PFSK-1 (cell line): Measurements from ENCODE around the gene HOXB7.

Source experiments
- FOXP2 ChIP-seq: optimal IDR thresholded peaks from 2 replicates; pipeline ENCODE3; 2011; ENCODE audit warnings: borderline replicate concordance, control low read depth, inconsistent platforms; ENCODE audit not compliant: insufficient read depth; ENCODE audit errors: extremely low read length, extremely low read depth
- POLR2AphosphoS5 ChIP-seq: IDR thresholded peaks from 2 replicates; pipeline ENCODE4 v1.6.1; 2012; ENCODE audit warnings: low read depth, mild to moderate bottlenecking, control low read depth, low read length, moderate library complexity
- SIN3A ChIP-seq: IDR thresholded peaks from 2 replicates; pipeline ENCODE4 v1.6.1; 2012; ENCODE audit warnings: mild to moderate bottlenecking, low read length, moderate library complexity, borderline replicate concordance; ENCODE audit not compliant: insufficient read depth
- TAF1 ChIP-seq: IDR thresholded peaks from 2 replicates; pipeline ENCODE4 v1.6.1; 2012; ENCODE audit warnings: low read length, control low read depth, borderline replicate concordance; ENCODE audit not compliant: insufficient read depth
- TF ChIP-seq, protein P1 (sequence below), 2 experiments: IDR thresholded peaks; 2 replicates each; pipeline versions ENCODE4 v1.6.1 to v1.8.0; 2011 to 2012; ENCODE audit warnings: low read depth in 2 of 2, low read length in 2 of 2, control low read depth in 1 of 2, inconsistent platforms in 1 of 2, mild to moderate bottlenecking in 1 of 2, moderate library complexity in 1 of 2; ENCODE audit not compliant: insufficient read depth in 1 of 2

HOXB7 gene

DNA sequence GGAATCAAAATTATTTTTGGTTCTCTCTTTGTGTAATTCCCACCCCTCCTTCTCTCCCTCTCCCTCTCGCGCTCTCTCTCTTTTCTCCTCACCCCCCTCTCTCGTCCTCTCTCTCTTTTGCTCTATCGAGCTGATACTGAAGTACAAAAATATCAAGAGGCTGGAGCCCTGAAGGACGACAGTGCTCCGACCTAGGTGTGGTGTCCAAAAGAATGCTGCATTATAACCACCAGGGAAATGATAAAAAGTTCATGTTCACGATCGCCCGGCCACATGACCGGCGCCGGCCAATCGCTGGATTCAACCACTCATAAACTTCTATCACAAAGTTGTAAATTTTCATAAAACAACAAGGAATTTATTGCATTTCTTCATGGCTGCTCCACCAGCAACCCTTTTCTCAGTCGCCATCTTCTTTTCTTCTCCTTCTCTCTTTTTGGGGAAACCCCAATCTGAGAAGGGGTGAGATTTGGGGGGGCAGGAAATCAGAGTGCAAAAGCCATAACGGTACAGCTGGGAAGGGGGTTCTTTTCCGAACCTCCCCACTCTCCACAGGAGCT is 6.0 kb downstream of the HOXB7 start, which contains the start of gene HOXB6:
TSS of gene HOXB6 (minus strand) at position 217 of the 560 bp plus-strand sequence. CDS start 6,836 bp downstream, outside the sequence.
- TF ChIP-seq, protein P1, sequence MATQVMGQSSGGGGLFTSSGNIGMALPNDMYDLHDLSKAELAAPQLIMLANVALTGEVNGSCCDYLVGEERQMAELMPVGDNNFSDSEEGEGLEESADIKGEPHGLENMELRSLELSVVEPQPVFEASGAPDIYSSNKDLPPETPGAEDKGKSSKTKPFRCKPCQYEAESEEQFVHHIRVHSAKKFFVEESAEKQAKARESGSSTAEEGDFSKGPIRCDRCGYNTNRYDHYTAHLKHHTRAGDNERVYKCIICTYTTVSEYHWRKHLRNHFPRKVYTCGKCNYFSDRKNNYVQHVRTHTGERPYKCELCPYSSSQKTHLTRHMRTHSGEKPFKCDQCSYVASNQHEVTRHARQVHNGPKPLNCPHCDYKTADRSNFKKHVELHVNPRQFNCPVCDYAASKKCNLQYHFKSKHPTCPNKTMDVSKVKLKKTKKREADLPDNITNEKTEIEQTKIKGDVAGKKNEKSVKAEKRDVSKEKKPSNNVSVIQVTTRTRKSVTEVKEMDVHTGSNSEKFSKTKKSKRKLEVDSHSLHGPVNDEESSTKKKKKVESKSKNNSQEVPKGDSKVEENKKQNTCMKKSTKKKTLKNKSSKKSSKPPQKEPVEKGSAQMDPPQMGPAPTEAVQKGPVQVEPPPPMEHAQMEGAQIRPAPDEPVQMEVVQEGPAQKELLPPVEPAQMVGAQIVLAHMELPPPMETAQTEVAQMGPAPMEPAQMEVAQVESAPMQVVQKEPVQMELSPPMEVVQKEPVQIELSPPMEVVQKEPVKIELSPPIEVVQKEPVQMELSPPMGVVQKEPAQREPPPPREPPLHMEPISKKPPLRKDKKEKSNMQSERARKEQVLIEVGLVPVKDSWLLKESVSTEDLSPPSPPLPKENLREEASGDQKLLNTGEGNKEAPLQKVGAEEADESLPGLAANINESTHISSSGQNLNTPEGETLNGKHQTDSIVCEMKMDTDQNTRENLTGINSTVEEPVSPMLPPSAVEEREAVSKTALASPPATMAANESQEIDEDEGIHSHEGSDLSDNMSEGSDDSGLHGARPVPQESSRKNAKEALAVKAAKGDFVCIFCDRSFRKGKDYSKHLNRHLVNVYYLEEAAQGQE (IDR thresholded peaks at IDR 0.05; ENCODE audit: insufficient read depth in 1 of 2, low read depth in 2 of 2, low read length in 2 of 2), result no peak
- no peak for TF ChIP-seq POLR2AphosphoS5
- no peak for TF ChIP-seq SIN3A
- no peak for TF ChIP-seq FOXP2
- TF ChIP-seq TAF1, result no peak

DNA sequence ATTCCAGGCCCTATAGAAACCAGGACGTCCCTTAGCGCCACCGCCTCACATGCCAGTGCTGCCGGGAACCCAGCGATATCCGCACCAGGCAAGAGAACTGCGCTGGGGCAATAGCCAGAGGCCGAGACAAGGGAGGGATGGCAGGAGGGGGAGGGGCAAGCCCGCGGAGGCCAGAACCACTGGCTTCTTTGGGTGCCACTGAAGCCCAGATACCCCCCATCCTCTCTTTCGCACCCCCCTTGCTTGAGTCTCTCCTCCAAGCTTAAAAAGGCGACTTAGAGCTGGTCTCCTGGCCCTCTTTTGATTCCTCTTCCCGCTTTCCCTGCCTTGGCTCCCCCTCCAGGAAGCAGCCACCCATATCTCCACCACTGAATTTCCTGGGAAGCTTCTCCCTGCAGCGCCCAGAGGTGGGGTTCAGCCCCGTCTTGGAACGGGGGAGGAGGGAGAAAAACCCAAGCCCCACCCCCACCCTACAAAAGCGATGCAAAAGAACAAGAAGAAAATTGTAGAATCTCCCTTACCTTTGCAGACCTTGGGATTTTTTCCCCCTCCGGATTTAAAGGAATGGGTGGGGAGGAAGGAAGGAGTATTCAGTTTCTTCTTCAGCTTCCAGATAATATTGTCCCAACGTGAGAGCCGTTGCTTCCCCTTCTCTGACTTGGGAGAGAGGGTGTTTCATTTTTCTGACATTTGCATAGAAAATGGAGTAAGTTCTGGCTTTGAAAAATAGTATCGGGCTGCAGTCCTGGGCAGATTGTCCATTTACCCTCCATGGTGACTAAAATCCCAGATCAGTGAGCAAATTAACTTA is 6.7 kb downstream of the HOXB7 start:
- TF ChIP-seq TAF1, result no peak
- TF ChIP-seq, protein P1 (IDR thresholded peaks at IDR 0.05; ENCODE audit: insufficient read depth in 1 of 2, low read depth in 2 of 2, low read length in 2 of 2), result no peak
- TF ChIP-seq POLR2AphosphoS5, result no peak
- no peak for TF ChIP-seq SIN3A
- no peak for TF ChIP-seq FOXP2

DNA sequence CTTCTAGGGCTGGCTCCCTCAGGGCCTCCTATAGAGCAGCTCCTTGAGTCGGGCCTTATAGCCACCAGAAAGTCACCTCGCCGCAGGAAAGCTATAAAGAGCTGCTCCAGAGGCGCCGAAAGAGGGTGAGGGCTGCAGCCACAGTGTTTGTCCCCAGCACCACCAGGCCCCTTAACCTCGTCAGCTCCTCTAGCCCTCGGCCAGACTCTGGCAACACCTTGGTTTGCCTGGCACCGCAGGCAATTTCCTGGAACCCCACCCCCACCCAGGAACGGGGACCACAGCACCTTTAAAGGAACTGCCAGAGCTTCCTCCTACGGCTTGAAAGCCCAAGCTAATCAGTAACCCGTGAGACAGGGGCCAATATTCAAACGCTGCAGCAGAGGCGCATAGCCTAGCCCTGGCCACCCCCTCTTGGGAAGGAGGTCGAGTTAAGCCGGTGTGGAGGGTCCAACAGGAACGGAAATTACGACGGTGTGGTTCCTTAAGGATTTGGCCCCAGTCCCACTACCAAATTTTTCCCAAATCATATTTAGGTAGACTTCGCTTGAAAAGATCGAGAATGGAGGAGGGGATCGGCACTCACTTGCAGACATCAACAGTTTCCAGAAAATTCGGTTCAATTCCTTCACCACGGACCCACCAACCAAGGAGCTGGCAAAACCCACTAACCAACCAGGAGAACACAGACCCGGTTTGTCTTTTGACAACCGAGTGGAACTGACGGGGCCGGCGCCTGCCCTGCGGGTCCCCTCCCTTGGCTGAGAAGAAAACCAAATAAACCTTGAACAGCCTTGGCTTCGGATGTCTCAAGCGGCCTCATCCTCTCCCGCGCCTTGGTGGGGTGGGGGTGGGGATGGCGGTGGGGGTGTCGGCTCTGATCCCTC is 9.0 kb downstream of the HOXB7 start:
- TF ChIP-seq SIN3A, result no peak
- TF ChIP-seq POLR2AphosphoS5, result no peak
- no peak for TF ChIP-seq TAF1
- TF ChIP-seq FOXP2, result no peak
- TF ChIP-seq, protein P1 (IDR thresholded peaks at IDR 0.05; ENCODE audit: insufficient read depth in 1 of 2, low read depth in 2 of 2, low read length in 2 of 2), result no peak

DNA sequence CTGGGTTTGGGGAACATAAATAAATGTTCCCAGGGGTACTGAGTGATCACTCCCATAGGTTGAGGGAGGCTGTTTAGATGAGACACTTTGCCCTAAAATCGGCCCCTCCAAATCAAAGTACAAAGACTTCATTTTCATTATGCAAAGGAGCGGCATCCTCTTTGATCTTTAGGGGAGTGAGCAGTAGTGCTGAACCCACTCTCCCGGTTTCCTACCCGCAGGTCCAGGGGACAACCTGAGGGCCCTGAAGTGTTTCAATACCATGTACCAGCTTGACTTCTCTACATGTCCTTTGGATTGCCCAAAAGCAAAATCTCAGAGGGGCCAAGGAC is 9.6 kb downstream of the HOXB7 start:
- TF ChIP-seq, protein P1 (IDR thresholded peaks at IDR 0.05; ENCODE audit: insufficient read depth in 1 of 2, low read depth in 2 of 2, low read length in 2 of 2), result no peak
- TF ChIP-seq TAF1, result no peak
